Mesothelial cell of epicardium (in vitro differentiated cells): ENCODE data around the gene TMEM39A. TPM values are rescaled to one million over a fixed set of nuclear protein-coding genes. Genes with fewer than 3 reads are reported as not detected.

Source experiments
- DNase-seq, 2 experiments: peaks; one replicate each; pipeline ENCODE4 v3.0.0; 2021; ENCODE audit warnings: low spot score in 2 of 2; ENCODE audit not compliant: unreplicated experiment in 2 of 2
- H3K27ac Mint-ChIP-seq: 2 replicates; pipeline ENCODE4 v1.8.0; 2021; ENCODE audit warnings: mixed read lengths
- H3K27me3 Mint-ChIP-seq: 2 replicates; pipeline ENCODE4 v1.8.0; 2021; ENCODE audit warnings: low read depth, mixed read lengths
- H3K36me3 Mint-ChIP-seq: 2 replicates; pipeline ENCODE4 v1.8.0; 2021; ENCODE audit warnings: mixed read lengths
- H3K4me1 Mint-ChIP-seq: 2 replicates; pipeline ENCODE4 v1.8.0; 2021; ENCODE audit warnings: mixed read lengths
- H3K4me3 Mint-ChIP-seq: 2 replicates; pipeline ENCODE4 v1.8.0; 2021; ENCODE audit warnings: mild to moderate bottlenecking, moderate library complexity, mixed read lengths
- H3K9me3 Mint-ChIP-seq: 2 replicates; pipeline ENCODE4 v1.8.0; 2021; ENCODE audit warnings: mixed read lengths
- CTCF ChIP-seq: fragments of 200-600 bp; sonication (generic); IDR thresholded peaks from one replicate; pipeline ENCODE4 v1.5.0; 2021; ENCODE audit warnings: antibody characterized with exemption; ENCODE audit not compliant: unreplicated experiment
- total RNA-seq: library from RNA; stranded (reverse); gene quantifications from 3 replicates; pipeline ENCODE4 v1.2.1, GENCODE V29; 2021

The TMEM39A gene
- total RNA-seq, 1 donor from 2014 or later: 75.6 TPM

GRCh38 chr3:119500901-119501300 lies 37.5 kb upstream of the TMEM39A start:
- no peak for TF ChIP-seq CTCF
- peaks cover 7% of the 10 kb centered on the region for H3K36me3 Mint-ChIP-seq
- peak overlapping the region; percentile 18 for H3K27ac Mint-ChIP-seq
- no peak for DNase-seq
- no peaks in the 10 kb centered on the region for H3K9me3 Mint-ChIP-seq
- H3K4me1 Mint-ChIP-seq: peaks cover 25% of the 10 kb centered on the region
- H3K27me3 Mint-ChIP-seq: no peaks in the 10 kb centered on the region
- no peak overlapping the region for H3K4me3 Mint-ChIP-seq

- H3K27ac Mint-ChIP-seq: peak overlapping the region; percentile 18
- DNase-seq: no peak
- peaks cover 25% of the 10 kb centered on the region for H3K4me1 Mint-ChIP-seq
- no peaks in the 10 kb centered on the region for H3K27me3 Mint-ChIP-seq
- peaks cover 5% of the 10 kb centered on the region for H3K36me3 Mint-ChIP-seq
- H3K4me3 Mint-ChIP-seq: peak overlapping the region; percentile 99
- H3K9me3 Mint-ChIP-seq: no peaks in the 10 kb centered on the region
- no peak for TF ChIP-seq CTCF
Observed at GRCh38 chr3:119500265-119500664, 36.9 kb upstream of the TMEM39A start.

GRCh38 chr3:119498186-119499011 lies 35.0 kb upstream of the TMEM39A start, which contains the start of gene TIMMDC1:
Gene TIMMDC1 (plus strand): TSS chr3:119498547. CDS start chr3:119498734, 187 bp downstream.
- H3K4me1 Mint-ChIP-seq: peaks cover 25% of the 10 kb centered on the region
- no peak for TF ChIP-seq CTCF
- no peaks in the 10 kb centered on the region for H3K9me3 Mint-ChIP-seq
- DNase-seq: peak; percentile 83 to 94
- H3K36me3 Mint-ChIP-seq: no peaks in the 10 kb centered on the region
- peak within 1 kb of the TSS; percentile 99 for H3K27ac Mint-ChIP-seq
- H3K4me3 Mint-ChIP-seq: peak within 1 kb of the TSS; percentile 99
- no peaks in the 10 kb centered on the region for H3K27me3 Mint-ChIP-seq

- peak overlapping the region; percentile 99 for H3K4me3 Mint-ChIP-seq
- H3K27ac Mint-ChIP-seq: peak overlapping the region; percentile 99
- TF ChIP-seq CTCF: no peak
- no peaks in the 10 kb centered on the region for H3K36me3 Mint-ChIP-seq
- H3K9me3 Mint-ChIP-seq: no peaks in the 10 kb centered on the region
- DNase-seq: peak in 1 of 2 experiments; percentile 43
- H3K4me1 Mint-ChIP-seq: peaks cover 25% of the 10 kb centered on the region
- no peaks in the 10 kb centered on the region for H3K27me3 Mint-ChIP-seq
Observed at GRCh38 chr3:119497820-119498185, 34.4 kb upstream of the TMEM39A start.

- no peak for DNase-seq
- peaks cover 11% of the 10 kb centered on the region for H3K4me1 Mint-ChIP-seq
- peaks cover 7% of the 10 kb centered on the region for H3K36me3 Mint-ChIP-seq
- H3K4me3 Mint-ChIP-seq: no peak overlapping the region
- no peak overlapping the region for H3K27ac Mint-ChIP-seq
- no peaks in the 10 kb centered on the region for H3K9me3 Mint-ChIP-seq
- peak; percentile 36 for TF ChIP-seq CTCF
- no peaks in the 10 kb centered on the region for H3K27me3 Mint-ChIP-seq
Observed at GRCh38 chr3:119494597-119494996, 31.2 kb upstream of the TMEM39A start.
